Measurements from ENCODE around the gene SIPA1L3. TPM values are rescaled to one million over a fixed set of nuclear protein-coding genes. Genes with fewer than 3 reads are reported as not detected.

The SIPA1L3 gene
- polyA plus RNA-seq, 1 donor from 2014 or later, result 2.8 TPM

DNA sequence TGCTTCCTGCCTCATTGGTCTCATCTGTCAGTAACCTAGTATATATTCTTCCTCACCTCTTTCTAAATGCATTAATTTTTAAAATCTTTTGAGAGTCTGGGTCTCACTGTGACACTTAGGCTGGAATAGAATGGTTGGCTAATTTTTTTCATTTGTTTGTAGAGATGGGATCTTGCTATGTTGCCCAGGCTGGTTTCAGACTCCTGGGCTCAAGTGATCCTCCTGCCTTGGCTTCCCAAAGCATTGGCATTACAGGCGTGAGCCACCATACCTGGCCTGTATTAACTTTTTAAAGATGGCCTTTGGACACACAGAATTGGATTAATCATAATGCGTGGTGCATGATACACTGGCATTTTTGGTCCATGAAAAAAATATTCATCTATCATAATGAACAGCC lies 29.9 kb downstream of the SIPA1L3 start:
- Histone ChIP-seq H3K9me2 (ENCODE audit: insufficient read depth, low read length) (no peaks in the 10 kb centered on the region), H3K4me2 (ENCODE audit: low read length) (no peak overlapping the region), H3K9ac (ENCODE audit: low read length) (no peak overlapping the region), H3K9me3 (ENCODE audit: low read length) (no peaks in the 10 kb centered on the region), H3F3A (ENCODE audit: insufficient read depth, low read length, poor library complexity, severe bottlenecking) (no peaks in the 10 kb centered on the region), H3K4me3 (ENCODE audit: low read length) (no peak overlapping the region), H3K27ac (ENCODE audit: low read length) (no peak overlapping the region), H3K36me3 (ENCODE audit: insufficient read depth, low read length) (no peaks in the 10 kb centered on the region), H2AFZ (ENCODE audit: low read depth, low read length) (no peak overlapping the region), H4K20me1 (ENCODE audit: insufficient read depth) (no peaks in the 10 kb centered on the region), H3K27me3 (ENCODE audit: insufficient read depth, low read depth, low read length) (no peaks in the 10 kb centered on the region), H3K79me2 (replicated peaks; ENCODE audit: insufficient read depth, low read length) (no peaks in the 10 kb centered on the region)
- TF ChIP-seq EP300 (conservative IDR thresholded peaks at IDR 0.05; ENCODE audit: poor library complexity, severe bottlenecking) (no peak), RAD21 (conservative IDR thresholded peaks at IDR 0.05) (no peak), TAF1 (IDR thresholded peaks at IDR 0.05; ENCODE audit: low read depth) (no peak), MXI1 (conservative IDR thresholded peaks at IDR 0.05; ENCODE audit: poor library complexity, severe bottlenecking) (no peak), EZH2 (IDR thresholded peaks at IDR 0.05; ENCODE audit: borderline replicate concordance, insufficient read depth, low read length, poor library complexity, severe bottlenecking) (no peak), POLR2AphosphoS5 (IDR thresholded peaks at IDR 0.05) (no peak), SMC3 (conservative IDR thresholded peaks at IDR 0.05; ENCODE audit: poor library complexity) (no peak)
- TF ChIP-seq, protein P1, sequence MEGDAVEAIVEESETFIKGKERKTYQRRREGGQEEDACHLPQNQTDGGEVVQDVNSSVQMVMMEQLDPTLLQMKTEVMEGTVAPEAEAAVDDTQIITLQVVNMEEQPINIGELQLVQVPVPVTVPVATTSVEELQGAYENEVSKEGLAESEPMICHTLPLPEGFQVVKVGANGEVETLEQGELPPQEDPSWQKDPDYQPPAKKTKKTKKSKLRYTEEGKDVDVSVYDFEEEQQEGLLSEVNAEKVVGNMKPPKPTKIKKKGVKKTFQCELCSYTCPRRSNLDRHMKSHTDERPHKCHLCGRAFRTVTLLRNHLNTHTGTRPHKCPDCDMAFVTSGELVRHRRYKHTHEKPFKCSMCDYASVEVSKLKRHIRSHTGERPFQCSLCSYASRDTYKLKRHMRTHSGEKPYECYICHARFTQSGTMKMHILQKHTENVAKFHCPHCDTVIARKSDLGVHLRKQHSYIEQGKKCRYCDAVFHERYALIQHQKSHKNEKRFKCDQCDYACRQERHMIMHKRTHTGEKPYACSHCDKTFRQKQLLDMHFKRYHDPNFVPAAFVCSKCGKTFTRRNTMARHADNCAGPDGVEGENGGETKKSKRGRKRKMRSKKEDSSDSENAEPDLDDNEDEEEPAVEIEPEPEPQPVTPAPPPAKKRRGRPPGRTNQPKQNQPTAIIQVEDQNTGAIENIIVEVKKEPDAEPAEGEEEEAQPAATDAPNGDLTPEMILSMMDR (IDR thresholded peaks at IDR 0.05; ENCODE audit: poor library complexity, severe bottlenecking), result no peak
- TF ChIP-seq, protein P2, sequence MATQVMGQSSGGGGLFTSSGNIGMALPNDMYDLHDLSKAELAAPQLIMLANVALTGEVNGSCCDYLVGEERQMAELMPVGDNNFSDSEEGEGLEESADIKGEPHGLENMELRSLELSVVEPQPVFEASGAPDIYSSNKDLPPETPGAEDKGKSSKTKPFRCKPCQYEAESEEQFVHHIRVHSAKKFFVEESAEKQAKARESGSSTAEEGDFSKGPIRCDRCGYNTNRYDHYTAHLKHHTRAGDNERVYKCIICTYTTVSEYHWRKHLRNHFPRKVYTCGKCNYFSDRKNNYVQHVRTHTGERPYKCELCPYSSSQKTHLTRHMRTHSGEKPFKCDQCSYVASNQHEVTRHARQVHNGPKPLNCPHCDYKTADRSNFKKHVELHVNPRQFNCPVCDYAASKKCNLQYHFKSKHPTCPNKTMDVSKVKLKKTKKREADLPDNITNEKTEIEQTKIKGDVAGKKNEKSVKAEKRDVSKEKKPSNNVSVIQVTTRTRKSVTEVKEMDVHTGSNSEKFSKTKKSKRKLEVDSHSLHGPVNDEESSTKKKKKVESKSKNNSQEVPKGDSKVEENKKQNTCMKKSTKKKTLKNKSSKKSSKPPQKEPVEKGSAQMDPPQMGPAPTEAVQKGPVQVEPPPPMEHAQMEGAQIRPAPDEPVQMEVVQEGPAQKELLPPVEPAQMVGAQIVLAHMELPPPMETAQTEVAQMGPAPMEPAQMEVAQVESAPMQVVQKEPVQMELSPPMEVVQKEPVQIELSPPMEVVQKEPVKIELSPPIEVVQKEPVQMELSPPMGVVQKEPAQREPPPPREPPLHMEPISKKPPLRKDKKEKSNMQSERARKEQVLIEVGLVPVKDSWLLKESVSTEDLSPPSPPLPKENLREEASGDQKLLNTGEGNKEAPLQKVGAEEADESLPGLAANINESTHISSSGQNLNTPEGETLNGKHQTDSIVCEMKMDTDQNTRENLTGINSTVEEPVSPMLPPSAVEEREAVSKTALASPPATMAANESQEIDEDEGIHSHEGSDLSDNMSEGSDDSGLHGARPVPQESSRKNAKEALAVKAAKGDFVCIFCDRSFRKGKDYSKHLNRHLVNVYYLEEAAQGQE (IDR thresholded peaks at IDR 0.05; ENCODE audit: borderline replicate concordance), result no peak

DNA sequence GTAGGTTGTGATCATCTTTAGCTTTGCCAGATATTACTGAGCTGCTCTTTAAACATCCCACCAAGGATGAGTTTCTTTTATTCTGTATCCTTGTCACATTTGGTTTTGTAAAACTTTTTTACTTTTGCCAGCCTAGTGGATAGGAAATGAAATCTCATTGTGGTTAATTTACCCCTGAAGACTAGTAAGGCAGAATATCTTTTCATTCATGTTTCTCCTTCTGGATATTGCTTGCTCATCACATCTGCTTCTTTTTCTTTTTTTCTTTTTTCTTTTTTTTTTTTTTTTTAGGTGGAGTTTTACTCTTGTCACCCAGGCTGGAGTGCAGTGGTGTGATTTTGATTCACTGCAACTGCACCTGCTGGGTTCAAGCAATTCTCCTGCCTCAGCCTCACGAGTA lies 31.3 kb downstream of the SIPA1L3 start:
- Histone ChIP-seq H2AFZ (ENCODE audit: low read depth, low read length) (no peak overlapping the region), H3K9me3 (ENCODE audit: low read length) (no peaks in the 10 kb centered on the region), H3K27me3 (ENCODE audit: insufficient read depth, low read depth, low read length) (no peaks in the 10 kb centered on the region), H3K27ac (ENCODE audit: low read length) (no peak overlapping the region), H3F3A (ENCODE audit: insufficient read depth, low read length, poor library complexity, severe bottlenecking) (no peaks in the 10 kb centered on the region), H3K79me2 (replicated peaks; ENCODE audit: insufficient read depth, low read length) (no peaks in the 10 kb centered on the region), H3K9ac (ENCODE audit: low read length) (no peak overlapping the region), H3K9me2 (ENCODE audit: insufficient read depth, low read length) (no peaks in the 10 kb centered on the region), H3K4me3 (ENCODE audit: low read length) (no peak overlapping the region), H4K20me1 (ENCODE audit: insufficient read depth) (no peaks in the 10 kb centered on the region), H3K36me3 (ENCODE audit: insufficient read depth, low read length) (no peaks in the 10 kb centered on the region), H3K4me2 (ENCODE audit: low read length) (no peak overlapping the region)
- TF ChIP-seq EZH2 (IDR thresholded peaks at IDR 0.05; ENCODE audit: borderline replicate concordance, insufficient read depth, low read length, poor library complexity, severe bottlenecking), result no peak
- no peak for TF ChIP-seq MXI1 (conservative IDR thresholded peaks at IDR 0.05; ENCODE audit: poor library complexity, severe bottlenecking)
- no peak for TF ChIP-seq POLR2AphosphoS5 (IDR thresholded peaks at IDR 0.05)

Data from neural cell (in vitro differentiated cells).